ENCODE data around the gene THEMIS. TPM values are rescaled to one million over a fixed set of nuclear protein-coding genes. Genes with fewer than 3 reads are reported as not detected.

The THEMIS gene
- polyA plus RNA-seq, 1 donor (not counting 4 experiments of a cell fraction or from before 2014, with no cell fraction given) = not detected

GRCh38 chr6:127869772-127870404 lies 31.0 kb downstream of the THEMIS start:
- Histone ChIP-seq H3K4me2 (ENCODE audit: control insufficient read depth, extremely low read depth, insufficient read depth, low read depth, low read length) (no peak overlapping the region), H3K9ac (ENCODE audit: control insufficient read depth, extremely low read depth, insufficient read depth, low read length) (no peak overlapping the region), H3K27me3 (ENCODE audit: control insufficient read depth, extremely low read depth, insufficient read depth, low read length) (peaks cover 2% of the 10 kb centered on the region), H3K27ac (ENCODE audit: control insufficient read depth, insufficient read depth, low read length) (no peak overlapping the region), H4K20me1 (ENCODE audit: control insufficient read depth, extremely low read depth, insufficient read depth, low read length) (no peaks in the 10 kb centered on the region), H3K79me2 (ENCODE audit: control insufficient read depth, insufficient read depth, low read length) (no peaks in the 10 kb centered on the region), H3K4me3 (ENCODE audit: control insufficient read depth in 2 of 3, extremely low read depth in 1 of 3, insufficient read depth in 2 of 3, low read depth in 1 of 3, low read length in 3 of 3) (no peak overlapping the region), H3K36me3 (ENCODE audit: control insufficient read depth in 2 of 2, extremely low read depth in 1 of 2, insufficient read depth in 2 of 2, low read length in 2 of 2) (no peaks in the 10 kb centered on the region), H3K9me1 (ENCODE audit: control insufficient read depth, extremely low read depth, insufficient read depth, low read length) (no peaks in the 10 kb centered on the region), H3K4me1 (ENCODE audit: control insufficient read depth, extremely low read depth, insufficient read depth, low read length) (no peaks in the 10 kb centered on the region), H2AFZ (ENCODE audit: control insufficient read depth, low read length) (no peak overlapping the region), H3K9me3 (ENCODE audit: control insufficient read depth, low read depth, low read length) (no peaks in the 10 kb centered on the region)
- DNase-seq (ENCODE audit: low read depth, low spot score) (no peak), FAIRE-seq (no peak)
- dilution Hi-C loops (cut with MboI; ENCODE audit: extremely low pct_ligation_motif_present, low sequenced_read_pairs) = no loop called here
- TF ChIP-seq CTCF (optimal IDR thresholded peaks at IDR 0.05 in 1 of 3, IDR thresholded peaks at IDR 0.05 in 1 of 3, conservative IDR thresholded peaks at IDR 0.05 in 1 of 3; ENCODE audit: extremely low read depth in 1 of 3, insufficient read depth in 2 of 3, low read length in 3 of 3) (no peak), EZH2 (IDR thresholded peaks at IDR 0.05; ENCODE audit: low read length) (no peak)

- Histone ChIP-seq H3K36me3 (ENCODE audit: control insufficient read depth in 2 of 2, extremely low read depth in 1 of 2, insufficient read depth in 2 of 2, low read length in 2 of 2) (no peaks in the 10 kb centered on the region), H3K9me3 (ENCODE audit: control insufficient read depth, low read depth, low read length) (no peaks in the 10 kb centered on the region), H3K4me1 (ENCODE audit: control insufficient read depth, extremely low read depth, insufficient read depth, low read length) (no peaks in the 10 kb centered on the region), H3K79me2 (ENCODE audit: control insufficient read depth, insufficient read depth, low read length) (no peaks in the 10 kb centered on the region), H3K4me2 (ENCODE audit: control insufficient read depth, extremely low read depth, insufficient read depth, low read depth, low read length) (no peak overlapping the region), H3K4me3 (ENCODE audit: control insufficient read depth in 2 of 3, extremely low read depth in 1 of 3, insufficient read depth in 2 of 3, low read depth in 1 of 3, low read length in 3 of 3) (no peak overlapping the region), H4K20me1 (ENCODE audit: control insufficient read depth, extremely low read depth, insufficient read depth, low read length) (no peaks in the 10 kb centered on the region), H3K27ac (ENCODE audit: control insufficient read depth, insufficient read depth, low read length) (no peak overlapping the region), H3K27me3 (ENCODE audit: control insufficient read depth, extremely low read depth, insufficient read depth, low read length) (peaks cover 3% of the 10 kb centered on the region), H2AFZ (ENCODE audit: control insufficient read depth, low read length) (no peak overlapping the region), H3K9me1 (ENCODE audit: control insufficient read depth, extremely low read depth, insufficient read depth, low read length) (no peaks in the 10 kb centered on the region), H3K9ac (ENCODE audit: control insufficient read depth, extremely low read depth, insufficient read depth, low read length) (no peak overlapping the region)
- FAIRE-seq = no peak
- no peak for DNase-seq (ENCODE audit: low read depth, low spot score)
- TF ChIP-seq EZH2 (IDR thresholded peaks at IDR 0.05; ENCODE audit: low read length) (no peak), CTCF (optimal IDR thresholded peaks at IDR 0.05 in 1 of 3, IDR thresholded peaks at IDR 0.05 in 1 of 3, conservative IDR thresholded peaks at IDR 0.05 in 1 of 3; ENCODE audit: extremely low read depth in 1 of 3, insufficient read depth in 2 of 3, low read length in 3 of 3) (no peak)
- dilution Hi-C loops (cut with MboI; ENCODE audit: extremely low pct_ligation_motif_present, low sequenced_read_pairs) = no loop called here
Measured at GRCh38 chr6:127869183-127869582, 31.7 kb downstream of the THEMIS start.
